ENCODE data around the gene SPOPL.

The SPOPL gene

GRCh38 chr2:138491495-138491862 lies 10.1 kb upstream of the SPOPL start:
- no peak for TF ChIP-seq Cebpa-rat (IDR thresholded peaks at IDR 0.05)

GRCh38 chr2:138492160-138492559 lies 9.4 kb upstream of the SPOPL start:
- Histone ChIP-seq H3K4me1 (no peaks in the 10 kb centered on the region), H3K4me3 (no peak overlapping the region), H3K4me2 (no peak overlapping the region), H3K27me3 (no peaks in the 10 kb centered on the region), H3K27ac (no peak overlapping the region), H3K9me3 (replicated peaks in 1 of 11) (no peaks in the 10 kb centered on the region), H3K9ac (no peak overlapping the region), H3K36me3 (no peaks in the 10 kb centered on the region), H4K20me1 (no peaks in the 10 kb centered on the region)
- TF ChIP-seq Cebpa-rat (IDR thresholded peaks at IDR 0.05): no peak

More at GRCh38 chr2:138491495-138491862, 10.1 kb upstream of the SPOPL start:
- H3K27me3 ChIP-seq: no peaks in the 10 kb centered on the region
- no peak overlapping the region for H3K4me3 ChIP-seq
- H3K4me2 ChIP-seq: no peak overlapping the region
- no peak overlapping the region for H3K9ac ChIP-seq
- H3K36me3 ChIP-seq: no peaks in the 10 kb centered on the region
- H3K9me3 ChIP-seq (replicated peaks in 1 of 11): no peaks in the 10 kb centered on the region
- H3K27ac ChIP-seq: no peak overlapping the region
- no peaks in the 10 kb centered on the region for H3K4me1 ChIP-seq
- H4K20me1 ChIP-seq: no peaks in the 10 kb centered on the region

- H3K4me1 ChIP-seq: peaks cover 0 to 3% (median 0%) of the 10 kb centered on the region in 10 experiments; a peak in 3 of 20 replicates
- H3K27me3 ChIP-seq: no peaks in the 10 kb centered on the region
- H3K27ac ChIP-seq: no peak overlapping the region
- H3K4me2 ChIP-seq: no peak overlapping the region
- no peaks in the 10 kb centered on the region for H3K36me3 ChIP-seq
- H3K9me3 ChIP-seq (replicated peaks in 1 of 11): no peaks in the 10 kb centered on the region
- no peak overlapping the region for H3K9ac ChIP-seq
- H4K20me1 ChIP-seq: no peaks in the 10 kb centered on the region
- no peak overlapping the region for H3K4me3 ChIP-seq
- TF ChIP-seq Cebpa-rat (IDR thresholded peaks at IDR 0.05): no peak
Observed at GRCh38 chr2:138493334-138493733, 8.2 kb upstream of the SPOPL start.

DNA sequence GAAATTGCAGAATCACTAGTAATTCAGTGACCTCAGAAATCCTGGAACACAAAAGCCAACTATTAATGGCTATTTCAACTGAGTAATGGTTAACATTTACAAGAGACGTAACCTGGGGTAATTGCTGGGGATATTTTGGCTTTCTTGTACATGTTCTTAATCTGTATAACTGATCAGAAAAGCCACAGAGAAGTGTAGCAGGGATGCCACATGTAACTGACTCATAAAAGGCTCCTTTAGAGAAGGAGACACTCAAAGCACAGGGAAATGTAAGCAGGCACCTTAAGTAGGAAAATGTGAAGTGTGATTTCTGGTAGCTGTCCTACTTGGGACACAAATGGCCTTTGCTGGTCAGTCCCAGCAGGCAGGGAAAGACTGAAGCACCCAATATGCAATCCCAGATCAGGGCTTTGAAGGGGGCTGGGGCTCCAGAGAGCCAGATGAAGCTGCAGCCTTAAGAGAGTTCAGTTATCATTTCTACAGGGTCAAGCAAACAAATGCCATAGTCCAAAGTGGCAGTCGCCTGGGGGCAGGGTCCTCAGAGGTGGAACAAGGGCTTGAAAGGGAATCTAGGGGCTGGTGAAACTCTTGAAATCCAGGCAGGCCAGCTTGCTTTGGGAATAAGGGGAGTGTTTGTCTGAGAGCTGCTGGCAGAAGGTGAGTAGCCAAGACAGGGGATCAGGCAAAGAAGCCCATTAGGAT lies 7.2 kb upstream of the SPOPL start:
- no peak for TF ChIP-seq Cebpa-rat (IDR thresholded peaks at IDR 0.05)
- Histone ChIP-seq H3K9ac (no peak overlapping the region), H3K27me3 (no peaks in the 10 kb centered on the region), H3K4me2 (no peak overlapping the region), H3K4me1 (peaks cover 0 to 14% (median 2%) of the 10 kb centered on the region in 10 experiments; a peak in 10 of 20 replicates), H3K9me3 (replicated peaks in 1 of 11) (no peaks in the 10 kb centered on the region), H4K20me1 (no peaks in the 10 kb centered on the region), H3K4me3 (no peak overlapping the region), H3K27ac (no peak overlapping the region), H3K36me3 (no peaks in the 10 kb centered on the region)

- H3K9ac ChIP-seq: no peak overlapping the region
- H3K4me3 ChIP-seq: no peak overlapping the region
- H3K9me3 ChIP-seq (replicated peaks in 1 of 11): no peaks in the 10 kb centered on the region
- H3K27me3 ChIP-seq: no peaks in the 10 kb centered on the region
- H3K4me2 ChIP-seq: no peak overlapping the region
- H3K36me3 ChIP-seq: no peaks in the 10 kb centered on the region
- peaks cover 0 to 23% (median 12%) of the 10 kb centered on the region in 10 experiments; a peak in 15 of 20 replicates for H3K4me1 ChIP-seq
- H4K20me1 ChIP-seq: no peaks in the 10 kb centered on the region
- TF ChIP-seq Cebpa-rat (IDR thresholded peaks at IDR 0.05): no peak
- no peak overlapping the region for H3K27ac ChIP-seq
Observed at GRCh38 chr2:138495384-138495783, 6.2 kb upstream of the SPOPL start.

DNA sequence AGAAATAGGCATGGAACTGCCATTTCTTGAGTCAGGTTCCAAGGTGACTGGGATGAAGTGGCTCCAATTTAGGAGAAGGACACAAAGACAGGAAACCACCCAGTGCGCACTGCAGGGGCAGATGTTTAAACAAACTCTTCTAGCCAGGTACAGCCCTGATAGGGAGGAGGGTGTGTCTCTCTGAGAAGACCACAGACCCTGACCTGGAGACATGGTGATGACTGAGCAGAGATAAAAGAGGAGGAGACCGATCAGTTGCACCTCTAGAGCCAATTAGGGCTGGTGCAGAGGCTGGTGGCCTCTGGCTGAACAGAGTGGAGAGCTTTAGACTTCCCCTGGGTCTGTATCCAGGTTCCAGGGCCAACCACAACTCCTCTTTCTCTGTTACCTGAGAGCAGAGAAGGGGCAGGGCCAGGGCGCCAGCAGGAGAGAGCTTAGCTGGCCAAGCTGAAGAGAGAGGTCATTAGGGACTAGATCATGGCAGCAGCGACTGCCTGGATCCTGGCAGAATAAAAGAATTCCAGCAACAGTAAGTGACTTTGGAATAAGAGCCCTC lies 5.4 kb upstream of the SPOPL start:
- Histone ChIP-seq H3K4me1 (peaks cover 8 to 31% (median 20%) of the 10 kb centered on the region in 10 experiments), H3K9me3 (replicated peaks in 1 of 11) (no peaks in the 10 kb centered on the region), H3K27me3 (no peaks in the 10 kb centered on the region), H3K36me3 (no peaks in the 10 kb centered on the region), H3K27ac (no peak overlapping the region), H4K20me1 (no peaks in the 10 kb centered on the region), H3K4me2 (no peak overlapping the region), H3K4me3 (no peak overlapping the region), H3K9ac (no peak overlapping the region)
- no peak for TF ChIP-seq Cebpa-rat (IDR thresholded peaks at IDR 0.05)

DNA sequence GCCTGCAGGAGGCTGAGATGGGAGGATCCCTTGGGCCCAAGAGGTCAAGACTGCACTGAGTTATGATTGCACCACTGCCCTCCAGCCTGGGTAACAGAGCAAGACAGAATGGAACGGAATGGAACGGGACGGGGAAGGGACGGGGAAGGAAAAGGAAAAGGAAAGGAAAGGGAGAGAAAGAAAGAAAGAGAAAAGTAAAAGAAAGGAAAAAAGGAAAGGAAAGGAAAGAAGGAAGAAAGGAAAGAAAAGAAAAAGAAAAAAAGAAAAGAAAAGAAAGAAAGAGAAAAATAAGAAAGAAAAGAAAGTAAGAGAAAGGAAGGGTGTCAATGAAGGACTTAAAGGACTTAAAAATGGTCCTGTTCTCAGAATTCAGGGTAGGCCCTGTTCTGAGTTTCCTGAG lies 4.3 kb upstream of the SPOPL start:
- Histone ChIP-seq H3K4me1 (peaks cover 9 to 32% (median 20%) of the 10 kb centered on the region in 10 experiments), H3K27me3 (no peaks in the 10 kb centered on the region), H3K4me3 (no peak overlapping the region)

GRCh38 chr2:138499684-138500083 lies 1.9 kb upstream of the SPOPL start:
- peak overlapping the region in 7 of 11 experiments; percentile 12 to 99 (median 83); a peak in 12 of 22 replicates for H3K4me2 ChIP-seq
- no peaks in the 10 kb centered on the region for H3K9me3 ChIP-seq (replicated peaks in 1 of 11)
- no peaks in the 10 kb centered on the region for H3K27me3 ChIP-seq
- H4K20me1 ChIP-seq: peaks cover 0 to 25% (median 12%) of the 10 kb centered on the region in 11 experiments; a peak in 9 of 22 replicates
- no peak overlapping the region for H3K9ac ChIP-seq
- peak overlapping the region in 3 of 11 experiments; percentile 11 to 25 (median 15); a peak in 2 of 22 replicates for H3K27ac ChIP-seq
- H3K4me1 ChIP-seq: peaks cover 30 to 49% (median 38%) of the 10 kb centered on the region in 10 experiments
- H3K4me3 ChIP-seq: no peak overlapping the region
- H3K36me3 ChIP-seq: no peaks in the 10 kb centered on the region
- no peak for TF ChIP-seq Cebpa-rat (IDR thresholded peaks at IDR 0.05)

More for the DNA sequence above, 4.3 kb upstream of the SPOPL start:
- Histone ChIP-seq H3K27ac (no peak overlapping the region), H3K4me2 (no peak overlapping the region), H3K9me3 (replicated peaks in 1 of 11) (no peaks in the 10 kb centered on the region), H3K9ac (no peak overlapping the region), H3K36me3 (no peaks in the 10 kb centered on the region), H4K20me1 (peaks cover 0 to 2% (median 0%) of the 10 kb centered on the region in 11 experiments; a peak in 3 of 22 replicates)
- TF ChIP-seq Cebpa-rat (IDR thresholded peaks at IDR 0.05): no peak

DNA sequence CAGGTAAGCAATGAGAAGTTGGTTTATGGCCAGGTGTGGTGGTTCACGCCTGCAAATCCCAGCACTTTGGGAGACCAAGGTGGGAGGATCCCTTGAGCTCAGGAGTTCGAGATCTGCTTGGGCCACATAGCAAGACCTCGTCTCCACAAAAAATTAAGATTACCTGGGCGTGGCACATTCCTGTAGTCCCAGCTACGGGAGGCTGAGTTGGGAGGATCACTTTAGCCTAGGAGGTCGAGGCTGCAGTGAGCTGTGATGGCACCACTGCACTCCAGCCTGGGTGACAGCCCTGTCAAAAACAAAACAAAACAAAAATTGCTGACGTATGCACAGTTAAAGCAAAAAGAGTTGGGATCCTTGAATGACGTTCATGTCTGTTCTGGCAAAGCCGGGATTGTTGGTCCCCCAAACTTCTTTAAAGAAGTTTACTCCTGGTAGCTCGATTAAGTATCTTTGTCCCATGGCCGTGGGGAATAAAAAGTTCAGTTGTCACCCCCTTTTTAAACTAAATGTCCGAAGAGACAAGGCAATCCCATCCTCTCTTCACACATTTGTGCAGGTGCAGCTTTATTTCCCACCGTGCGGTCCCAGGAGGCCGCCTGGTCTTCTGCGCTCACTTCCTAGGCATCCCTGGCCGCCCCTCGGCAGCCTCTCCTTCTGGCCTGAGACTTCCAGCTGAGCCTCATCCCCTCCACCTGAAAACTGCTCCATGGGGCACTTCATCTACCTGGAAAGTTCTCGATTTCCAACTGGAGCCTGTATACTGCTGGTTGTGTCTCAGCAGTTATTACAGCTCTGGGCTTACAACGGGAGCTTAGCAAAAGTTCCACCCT lies 762 bp upstream of the SPOPL start:
- Histone ChIP-seq H3K9ac (peak overlapping the region; percentile 82 to 94 (median 89)), H3K27ac (peak overlapping the region; percentile 65 to 91 (median 87)), H3K4me3 (peak overlapping the region; percentile 87 to 99 (median 90)), H4K20me1 (peaks cover 0 to 33% (median 20%) of the 10 kb centered on the region in 11 experiments; a peak in 14 of 22 replicates), H3K27me3 (no peaks in the 10 kb centered on the region), H3K9me3 (replicated peaks in 1 of 11) (no peaks in the 10 kb centered on the region), H3K4me2 (peak overlapping the region; percentile 83 to 99 (median 91)), H3K4me1 (peaks cover 31 to 59% (median 48%) of the 10 kb centered on the region in 10 experiments), H3K36me3 (peaks cover 0 to 2% (median 0%) of the 10 kb centered on the region in 11 experiments; a peak in 1 of 22 replicates)
- TF ChIP-seq Cebpa-rat (IDR thresholded peaks at IDR 0.05): no peak

Data from BLaER1 treated with 17β-estradiol and CSF1 and Interleukin-3, amounts not matched to agents 10 nM and 100 nM (cell line).